Endothelial cell of umbilical vein (primary cell): ENCODE measurements around the gene RTEL1.

ENCODE experiments used
- CTCF ChIP-seq, 2 donors: IDR thresholded peaks; 1 replicate in 1 of 2; 2 replicates in 1 of 2; pipeline ENCODE4 v1.5.1; 2011; ENCODE audit warnings: low read length in 2 of 2, mild to moderate bottlenecking in 2 of 2, moderate library complexity in 2 of 2, control low read depth in 1 of 2, inconsistent platforms in 1 of 2, low read depth in 1 of 2; ENCODE audit not compliant: insufficient read depth in 1 of 2; ENCODE audit errors: extremely low read depth in 1 of 2
- EZH2 ChIP-seq: IDR thresholded peaks from 2 replicates; pipeline ENCODE4 v1.6.1; 2012; ENCODE audit warnings: borderline replicate concordance, low read depth, mild to moderate bottlenecking, moderate library complexity, low read length, inconsistent platforms; ENCODE audit not compliant: severe bottlenecking
- JUN ChIP-seq: IDR thresholded peaks from 2 replicates; pipeline ENCODE4 v1.6.1; 2011; ENCODE audit warnings: borderline replicate concordance, low read depth; ENCODE audit not compliant: insufficient read length, insufficient read depth

GRCh38 chr20:63692436-63693082, 34.4 kb downstream of the RTEL1 start:
- TF ChIP-seq CTCF (IDR thresholded peaks at IDR 0.05; ENCODE audit: extremely low read depth in 1 of 2, insufficient read depth in 1 of 2, low read depth in 1 of 2, low read length in 2 of 2) (no peak), JUN (no peak), EZH2 (no peak)
